HG02623 (cell line): ENCODE measurements around the gene RNF4.
A peak's percentile ranks its signal among the peaks of the same experiment; 100 is the strongest.

Experiments
- ATAC-seq: cut with Tn5 transposase; IDR thresholded peaks from one replicate; pipeline ENCODE4 v1.9.1; 2021; ENCODE audit warnings: moderate library complexity; ENCODE audit not compliant: unreplicated experiment

Gene RNF4

DNA sequence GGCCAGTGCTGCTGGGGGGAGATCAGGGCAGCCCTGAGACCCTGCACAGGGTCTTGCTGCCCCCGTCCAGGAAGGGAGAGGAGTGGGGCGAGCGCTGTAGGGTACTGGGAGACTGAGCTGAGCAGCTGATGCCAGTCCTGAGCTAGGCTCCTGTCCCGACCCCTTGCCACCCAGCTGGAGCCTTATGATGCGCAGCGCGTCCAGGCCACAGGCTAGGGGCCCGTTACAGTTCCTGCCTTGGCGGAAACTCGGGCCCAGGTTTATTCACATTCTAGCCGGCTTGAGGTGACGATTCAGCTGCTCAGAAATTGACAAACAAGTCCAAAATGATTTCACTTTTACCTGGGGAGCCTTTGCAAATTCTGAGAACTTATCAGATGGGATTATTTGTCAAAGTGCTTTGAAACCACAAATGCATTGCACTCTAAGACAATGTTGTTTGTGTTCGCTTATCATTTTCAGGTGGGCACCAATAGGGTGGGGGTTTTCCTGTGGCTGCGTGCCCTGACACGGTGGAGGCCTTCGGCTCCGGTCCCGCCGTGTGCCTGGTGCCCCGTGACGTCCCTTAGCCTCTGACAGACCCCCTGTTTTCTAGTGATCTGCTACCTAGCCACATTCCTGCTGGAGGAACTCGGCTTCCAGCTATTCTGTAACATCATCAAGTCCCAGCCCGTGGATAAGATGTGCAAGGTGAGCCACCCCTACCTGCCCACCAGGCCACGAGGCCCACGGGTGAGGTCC, 31.3 kb upstream of the RNF4 start:
- no peak for ATAC-seq

DNA sequence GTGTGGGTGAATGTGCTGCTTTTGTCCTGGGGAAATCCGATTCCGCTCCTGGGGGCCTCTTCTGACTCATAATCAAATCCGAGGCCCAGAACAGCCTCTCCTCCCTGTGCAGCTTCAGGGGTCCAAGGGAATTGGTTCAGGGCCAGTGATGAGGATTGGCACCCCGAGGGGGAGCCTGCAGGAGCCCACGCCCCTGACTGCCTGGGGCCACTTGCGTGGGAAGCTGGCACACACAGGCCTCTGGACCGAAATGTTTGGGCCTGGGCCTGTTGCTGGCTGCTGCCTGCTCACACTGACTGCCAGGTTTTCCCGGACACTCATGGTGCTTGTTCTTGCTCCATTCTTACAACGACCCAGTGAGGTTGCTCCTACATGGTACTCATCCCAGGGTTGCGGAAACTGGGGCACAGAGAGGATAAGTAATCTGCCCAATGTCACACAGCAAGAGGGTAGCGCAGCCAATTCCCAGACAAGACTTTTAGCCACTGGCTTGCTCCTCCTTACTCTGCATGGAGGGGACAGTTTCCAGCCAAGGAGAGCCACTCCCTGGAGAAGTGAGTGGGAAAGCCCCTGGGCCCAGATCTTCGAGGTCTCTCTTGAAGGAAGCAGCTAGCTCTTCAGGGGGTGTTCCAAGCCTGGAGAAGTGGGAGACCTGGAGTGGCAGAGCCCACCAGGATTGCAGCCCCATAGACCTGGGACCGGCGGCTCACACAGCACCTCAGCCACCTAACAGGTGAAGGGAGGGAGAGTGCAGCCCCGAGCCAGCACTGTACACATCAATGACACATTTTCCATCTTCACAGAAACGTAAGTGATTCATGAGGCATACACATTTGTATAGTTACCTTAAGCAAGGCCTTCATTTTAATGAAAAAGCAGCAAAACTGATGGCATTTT, 29.8 kb upstream of the RNF4 start:
- no peak for ATAC-seq

DNA sequence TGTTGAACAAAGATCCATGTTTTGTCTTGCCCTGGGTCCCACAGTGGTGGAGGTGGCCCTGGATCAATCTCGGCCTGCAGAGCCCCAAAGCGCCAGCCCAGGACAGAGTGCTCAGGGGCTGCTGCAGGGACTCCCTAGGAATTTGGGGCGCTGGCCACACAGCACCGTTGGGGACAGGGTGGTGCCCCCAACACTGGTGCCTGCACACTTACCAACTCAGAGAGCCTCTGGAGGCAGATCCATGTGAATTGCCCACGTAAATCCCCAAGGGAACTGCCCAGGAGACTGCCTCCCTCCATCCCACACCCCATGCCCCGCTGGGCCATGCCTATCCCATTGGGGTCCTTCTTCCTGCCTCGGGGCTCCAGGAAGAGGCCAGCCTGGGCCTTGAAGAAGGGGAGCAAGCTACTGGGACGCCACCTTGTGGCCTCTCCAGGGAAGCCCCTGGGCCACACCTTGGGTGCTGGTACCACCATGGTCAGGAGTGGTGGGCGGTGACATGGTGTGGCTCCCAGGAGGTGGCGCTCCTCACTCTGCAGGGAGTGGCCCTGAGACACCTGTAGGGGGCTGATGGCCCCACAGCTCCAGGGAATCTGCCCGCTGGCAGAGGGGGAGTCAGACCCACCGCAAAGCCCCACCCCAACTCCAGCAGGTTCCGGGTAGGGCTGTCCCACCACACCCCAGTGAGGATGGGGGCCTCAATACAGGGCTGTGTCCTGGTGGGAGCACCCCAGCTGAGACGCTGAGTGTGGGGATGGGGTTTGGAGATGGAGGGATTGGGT, 27.3 kb upstream of the RNF4 start:
- peak; percentile 73 for ATAC-seq

- ATAC-seq: no peak
Observed at GRCh38 chr4:2442175-2442993, 26.5 kb upstream of the RNF4 start.

GRCh38 chr4:2443061-2443730, 25.7 kb upstream of the RNF4 start:
- ATAC-seq: no peak

- no peak for ATAC-seq
Observed at GRCh38 chr4:2443956-2444740, 24.8 kb upstream of the RNF4 start.

- ATAC-seq: no peak
Observed at GRCh38 chr4:2445130-2445529, 23.8 kb upstream of the RNF4 start.

DNA sequence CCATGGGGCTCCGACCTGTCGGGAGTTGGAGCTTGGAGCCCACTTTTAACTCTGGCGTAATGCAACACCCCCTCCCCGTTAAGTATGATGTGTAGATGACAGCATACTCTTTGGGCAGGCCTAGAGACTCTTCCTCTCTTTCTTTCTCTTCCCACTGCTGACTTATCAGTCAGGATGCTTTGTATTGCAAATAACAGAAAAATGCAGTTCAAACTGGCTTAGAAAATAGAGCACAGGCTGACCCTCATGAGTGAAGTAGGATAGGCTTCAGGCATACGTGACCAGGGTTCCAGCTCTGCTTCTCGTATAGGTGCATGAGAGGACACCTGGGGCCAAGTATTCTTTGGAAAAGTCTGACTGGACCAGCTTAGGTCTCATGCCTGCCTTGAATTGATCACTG, 23.3 kb upstream of the RNF4 start:
- no peak for ATAC-seq

- no peak for ATAC-seq
Observed at GRCh38 chr4:2446656-2447564, 22.0 kb upstream of the RNF4 start.

- ATAC-seq: no peak
Observed at GRCh38 chr4:2448589-2448988, 20.3 kb upstream of the RNF4 start.

- no peak for ATAC-seq
Observed at GRCh38 chr4:2449051-2449450, 19.9 kb upstream of the RNF4 start.

DNA sequence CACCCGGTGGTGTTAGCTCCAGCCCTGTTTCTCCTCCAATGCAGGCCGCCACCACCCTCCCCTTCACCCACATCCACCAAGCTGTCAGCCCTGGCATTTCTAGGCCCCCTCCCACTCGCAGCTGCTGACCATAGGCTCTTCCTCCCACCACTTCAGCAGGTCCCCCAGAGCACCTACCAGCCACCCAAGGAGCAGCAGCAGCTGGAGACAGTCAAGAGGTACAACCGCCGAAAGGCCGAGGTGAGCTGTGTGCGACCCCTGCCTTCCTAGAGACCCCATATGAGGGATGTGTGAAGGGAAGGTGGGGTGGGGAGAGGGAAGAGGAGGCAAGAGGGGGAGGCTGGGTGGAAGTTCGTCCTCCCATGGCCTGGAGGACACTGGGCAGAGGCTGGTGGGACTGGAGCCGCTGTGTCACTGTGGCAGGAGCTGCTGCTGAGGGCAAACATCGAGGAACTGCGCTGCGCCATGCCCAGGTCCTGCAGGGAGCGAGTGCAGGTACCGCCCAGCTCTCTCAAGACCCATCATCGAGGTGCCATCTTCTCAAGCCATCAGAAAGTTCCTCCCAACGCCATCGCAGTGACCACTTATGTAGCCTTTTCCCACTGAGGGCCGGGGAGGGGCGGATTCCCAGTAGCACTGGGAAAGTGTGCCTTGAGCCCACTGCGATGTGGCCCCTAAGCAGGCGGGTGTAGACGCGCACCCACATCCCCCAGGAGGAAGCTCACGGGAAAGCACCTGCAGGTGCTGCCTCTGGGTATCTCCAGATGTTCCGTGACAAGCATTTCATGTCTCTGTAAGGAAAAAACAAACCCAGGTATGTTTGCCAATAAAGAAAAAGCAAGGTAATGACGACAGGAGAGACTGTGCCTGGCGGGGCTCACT, 19.2 kb upstream of the RNF4 start:
- ATAC-seq: no peak

DNA sequence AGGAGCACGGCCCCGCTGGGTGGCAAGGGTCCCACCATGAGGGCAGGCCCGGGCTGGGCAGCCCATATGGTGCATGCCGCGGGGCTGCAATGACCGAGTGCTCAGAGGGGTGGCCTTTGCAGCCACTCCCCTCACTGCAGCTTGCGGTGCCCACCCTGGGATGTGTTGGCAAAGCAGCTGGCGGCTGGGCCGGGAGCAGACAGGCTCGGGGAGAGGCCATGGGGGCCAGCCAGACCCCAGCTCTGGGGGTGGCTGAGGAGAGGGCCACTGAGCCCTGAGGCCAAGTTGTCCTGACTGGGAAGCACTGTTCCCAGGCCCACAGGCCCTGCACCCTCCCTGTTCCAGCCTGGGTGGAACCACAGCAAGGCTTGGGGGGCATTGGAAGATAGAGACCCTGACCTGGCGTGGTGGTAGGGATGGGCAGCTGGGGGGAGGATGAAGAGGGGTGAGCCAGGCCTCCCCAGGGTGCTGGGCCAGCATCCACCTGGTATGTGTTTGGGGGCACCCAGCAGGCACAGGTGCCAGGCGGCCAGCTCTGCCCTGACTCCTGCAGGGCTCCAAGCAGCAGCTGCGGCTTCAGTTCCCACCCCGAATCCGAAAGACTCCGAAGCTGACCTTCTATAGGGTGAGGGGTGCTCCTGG, 18.4 kb upstream of the RNF4 start:
- ATAC-seq: no peak

DNA sequence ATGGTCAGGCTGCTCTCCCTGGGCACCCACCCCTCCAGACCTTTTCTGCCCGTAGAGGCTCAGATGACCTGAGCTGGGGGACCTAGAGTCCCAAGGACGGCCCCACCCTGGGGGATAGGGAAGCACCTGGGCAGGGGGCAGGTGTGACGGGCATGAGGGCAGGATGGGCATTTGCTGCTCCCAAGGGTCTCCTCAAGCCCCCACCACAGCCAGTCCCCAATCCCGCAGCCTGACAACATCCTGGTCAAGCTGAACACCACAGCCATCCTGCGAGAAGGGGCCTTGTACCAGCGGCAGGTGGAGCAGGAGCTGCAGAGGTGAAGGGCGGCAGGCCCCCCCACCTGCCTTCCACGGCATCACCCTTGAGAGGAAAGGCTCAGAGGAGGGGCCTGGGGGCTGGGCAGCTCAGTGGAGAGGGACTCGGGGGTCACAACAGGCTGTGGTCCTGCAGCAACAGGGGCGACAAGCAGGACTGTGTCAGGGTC, 17.8 kb upstream of the RNF4 start:
- no peak for ATAC-seq

- ATAC-seq: no peak
Observed at GRCh38 chr4:2451821-2452785, 16.8 kb upstream of the RNF4 start.
